HUES48 (cell line): ENCODE measurements around the gene RAB20.

ENCODE experiments used
- H3K27ac ChIP-seq: one replicate; pipeline ENCODE4 v1.7.0; 2013; ENCODE audit warnings: low read depth, low read length, inconsistent platforms
- H3K27me3 ChIP-seq: 2 replicates; pipeline ENCODE4 v1.6.1; 2013; ENCODE audit warnings: mild to moderate bottlenecking, low read length; ENCODE audit not compliant: control insufficient read depth, insufficient read depth
- H3K36me3 ChIP-seq: 2 replicates; pipeline ENCODE4 v1.6.1; 2013; ENCODE audit warnings: low read length; ENCODE audit not compliant: control insufficient read depth, insufficient read depth
- H3K4me1 ChIP-seq: 2 replicates; pipeline ENCODE4 v1.6.1; 2013; ENCODE audit warnings: mild to moderate bottlenecking, low read length; ENCODE audit not compliant: control insufficient read depth, insufficient read depth
- H3K4me3 ChIP-seq: 2 replicates; pipeline ENCODE4 v1.5.1; 2013; ENCODE audit warnings: mild to moderate bottlenecking, low read depth, low read length
- H3K9ac ChIP-seq: 2 replicates; pipeline ENCODE4 v1.6.1; 2013; ENCODE audit warnings: mild to moderate bottlenecking, low read depth, low read length, moderate library complexity
- H3K9me3 ChIP-seq: 2 replicates; pipeline ENCODE4 v1.6.1; 2013; ENCODE audit warnings: low read length; ENCODE audit not compliant: control insufficient read depth, insufficient read depth

The RAB20 gene

GRCh38 chr13:110486061-110486715 is 75.3 kb downstream of the RAB20 start:
- H3K4me1 ChIP-seq = peaks cover 29% of the 10 kb centered on the region
- H3K36me3 ChIP-seq = peaks cover 43% of the 10 kb centered on the region
- H3K4me3 ChIP-seq = peak overlapping the region; percentile 16; the same call in 1 of the 2 replicates
- no peaks in the 10 kb centered on the region for H3K27me3 ChIP-seq
- H3K9ac ChIP-seq = peak overlapping the region; percentile 69
- H3K9me3 ChIP-seq = no peaks in the 10 kb centered on the region
- H3K27ac ChIP-seq = peak overlapping the region; percentile 96

GRCh38 chr13:110485604-110486003 is 75.9 kb downstream of the RAB20 start:
- peak overlapping the region; percentile 69 for H3K9ac ChIP-seq
- H3K4me1 ChIP-seq = peaks cover 29% of the 10 kb centered on the region
- no peaks in the 10 kb centered on the region for H3K9me3 ChIP-seq
- H3K27me3 ChIP-seq = no peaks in the 10 kb centered on the region
- H3K27ac ChIP-seq = peak overlapping the region; percentile 96
- H3K4me3 ChIP-seq = peak overlapping the region; percentile 16; the same call in 1 of the 2 replicates
- H3K36me3 ChIP-seq = peaks cover 39% of the 10 kb centered on the region

- H3K9ac ChIP-seq = peak overlapping the region; percentile 16; the same call in 1 of the 2 replicates
- no peaks in the 10 kb centered on the region for H3K9me3 ChIP-seq
- H3K36me3 ChIP-seq = peaks cover 37% of the 10 kb centered on the region
- no peak overlapping the region for H3K4me3 ChIP-seq
- peaks cover 29% of the 10 kb centered on the region for H3K4me1 ChIP-seq
- peak overlapping the region; percentile 42 for H3K27ac ChIP-seq
- no peaks in the 10 kb centered on the region for H3K27me3 ChIP-seq
These were observed 77.1 kb downstream of the RAB20 start for GRCh38 chr13:110484290-110485048.

DNA sequence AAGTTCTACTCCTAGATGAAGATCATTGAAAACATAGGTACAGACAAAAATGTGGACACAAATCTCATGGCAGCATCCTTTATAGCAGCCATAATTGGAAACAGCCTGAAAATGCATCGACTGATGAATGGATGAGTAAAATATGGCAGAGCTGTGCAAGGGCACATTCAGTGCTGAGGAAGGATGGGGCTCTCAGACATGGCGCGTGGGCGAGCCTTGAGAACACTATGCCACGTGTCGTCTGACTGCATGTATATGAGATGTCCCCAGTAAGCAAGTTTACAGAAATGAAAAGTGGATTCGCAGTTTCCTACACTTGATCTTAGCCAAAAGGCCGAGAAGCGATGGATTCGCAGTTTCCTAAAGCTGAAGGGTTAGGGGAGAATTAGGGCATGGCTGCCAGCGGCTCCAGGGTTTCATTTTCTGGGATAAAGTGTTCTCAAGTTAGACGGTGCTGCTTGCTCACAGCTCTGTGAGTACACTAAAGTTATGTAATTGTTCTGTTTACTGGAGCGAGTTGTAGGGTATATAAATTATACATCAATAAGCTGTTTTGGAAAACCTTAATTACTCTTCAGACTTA is 78.0 kb downstream of the RAB20 start:
- no peak overlapping the region for H3K27ac ChIP-seq
- no peak overlapping the region for H3K4me3 ChIP-seq
- H3K9me3 ChIP-seq = no peaks in the 10 kb centered on the region
- H3K27me3 ChIP-seq = no peaks in the 10 kb centered on the region
- no peak overlapping the region for H3K9ac ChIP-seq
- H3K4me1 ChIP-seq = peaks cover 29% of the 10 kb centered on the region
- peaks cover 28% of the 10 kb centered on the region for H3K36me3 ChIP-seq

GRCh38 chr13:110480161-110480560 is 81.4 kb downstream of the RAB20 start:
- Histone ChIP-seq H3K9me3 (no peaks in the 10 kb centered on the region), H3K27ac (no peak overlapping the region), H3K4me3 (no peak overlapping the region), H3K27me3 (no peaks in the 10 kb centered on the region), H3K9ac (no peak overlapping the region), H3K36me3 (peaks cover 41% of the 10 kb centered on the region), H3K4me1 (peaks cover 9% of the 10 kb centered on the region; the same call in 1 of the 2 replicates)

- no peaks in the 10 kb centered on the region for H3K27me3 ChIP-seq
- peaks cover 40% of the 10 kb centered on the region for H3K36me3 ChIP-seq
- H3K4me3 ChIP-seq = no peak overlapping the region
- no peak overlapping the region for H3K27ac ChIP-seq
- no peaks in the 10 kb centered on the region for H3K9me3 ChIP-seq
- peaks cover 4% of the 10 kb centered on the region; the same call in 1 of the 2 replicates for H3K4me1 ChIP-seq
- H3K9ac ChIP-seq = no peak overlapping the region
These were observed 81.9 kb downstream of the RAB20 start for GRCh38 chr13:110479648-110480047.

GRCh38 chr13:110479215-110479545 is 82.3 kb downstream of the RAB20 start:
- Histone ChIP-seq H3K4me3 (no peak overlapping the region), H3K9ac (no peak overlapping the region), H3K4me1 (no peaks in the 10 kb centered on the region), H3K36me3 (peaks cover 41% of the 10 kb centered on the region), H3K27me3 (no peaks in the 10 kb centered on the region), H3K27ac (no peak overlapping the region), H3K9me3 (no peaks in the 10 kb centered on the region)

DNA sequence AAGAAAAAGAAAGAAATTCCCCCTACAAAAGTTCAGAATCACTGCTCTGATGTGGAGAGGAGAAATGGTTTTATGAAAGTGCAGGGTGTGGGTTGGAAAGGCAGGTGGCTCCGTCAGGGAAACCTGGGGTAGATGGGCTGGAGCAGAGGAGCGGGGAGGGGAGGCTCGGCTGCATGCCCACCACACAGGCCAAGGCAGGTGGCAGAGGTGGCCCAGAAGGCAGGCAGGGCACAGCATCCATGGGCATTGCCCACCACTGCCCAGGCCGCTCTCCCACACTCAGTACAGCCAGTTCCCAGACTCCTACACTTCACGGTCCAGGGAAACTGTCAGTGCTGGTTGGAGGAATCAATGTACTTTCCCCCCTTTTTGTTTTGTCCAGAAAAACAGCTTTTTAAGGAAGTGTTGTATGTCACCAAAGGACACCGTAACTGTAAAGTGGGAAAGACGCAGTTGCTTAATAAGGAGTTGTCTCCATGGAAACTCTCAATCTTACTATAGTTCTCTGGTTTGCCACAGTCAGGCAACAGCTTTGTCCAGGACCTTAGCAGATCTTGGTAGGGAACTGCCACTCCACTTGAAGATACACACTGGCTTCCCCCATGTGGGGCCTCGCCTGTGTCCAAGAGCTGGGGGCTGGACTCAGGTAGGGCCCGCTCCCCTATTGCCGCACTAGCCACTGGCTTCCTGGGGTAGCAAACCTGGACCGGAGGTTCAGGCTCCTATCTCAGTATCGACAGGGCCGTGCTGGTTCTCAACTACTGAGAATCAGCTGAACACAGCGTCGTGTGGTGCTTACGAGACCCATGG is 82.9 kb downstream of the RAB20 start:
- Histone ChIP-seq H3K4me3 (no peak overlapping the region), H3K36me3 (peaks cover 43% of the 10 kb centered on the region), H3K9ac (no peak overlapping the region), H3K9me3 (no peaks in the 10 kb centered on the region), H3K27me3 (no peaks in the 10 kb centered on the region), H3K4me1 (no peaks in the 10 kb centered on the region), H3K27ac (no peak overlapping the region)

DNA sequence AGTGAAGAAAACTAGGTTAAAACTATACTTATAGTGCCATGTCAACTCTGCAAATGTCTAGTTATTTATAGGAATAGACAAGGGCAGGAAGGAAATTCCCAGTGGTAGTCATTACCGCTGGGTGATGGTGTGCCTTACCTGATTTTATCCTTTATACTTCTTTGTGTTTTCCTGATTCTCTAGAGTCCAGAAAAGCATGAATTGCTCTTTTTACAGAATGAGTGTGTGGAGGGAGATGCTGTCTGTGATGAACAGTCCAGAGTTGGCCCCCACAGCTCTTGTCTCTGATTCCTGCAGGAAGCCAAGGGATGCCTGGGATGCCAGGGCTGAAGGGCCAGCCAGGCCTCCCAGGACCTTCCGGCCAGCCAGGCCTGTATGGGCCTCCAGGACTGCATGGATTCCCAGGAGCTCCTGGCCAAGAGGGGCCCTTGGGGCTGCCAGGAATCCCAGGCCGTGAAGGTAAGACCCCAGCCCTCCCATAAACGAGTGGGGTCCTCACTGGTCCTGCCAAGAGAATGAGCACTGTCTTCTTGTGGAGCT is 83.7 kb downstream of the RAB20 start:
- no peak overlapping the region for H3K27ac ChIP-seq
- no peaks in the 10 kb centered on the region for H3K4me1 ChIP-seq
- peaks cover 44% of the 10 kb centered on the region for H3K36me3 ChIP-seq
- no peaks in the 10 kb centered on the region for H3K9me3 ChIP-seq
- no peaks in the 10 kb centered on the region for H3K27me3 ChIP-seq
- no peak overlapping the region for H3K9ac ChIP-seq
- no peak overlapping the region for H3K4me3 ChIP-seq

DNA sequence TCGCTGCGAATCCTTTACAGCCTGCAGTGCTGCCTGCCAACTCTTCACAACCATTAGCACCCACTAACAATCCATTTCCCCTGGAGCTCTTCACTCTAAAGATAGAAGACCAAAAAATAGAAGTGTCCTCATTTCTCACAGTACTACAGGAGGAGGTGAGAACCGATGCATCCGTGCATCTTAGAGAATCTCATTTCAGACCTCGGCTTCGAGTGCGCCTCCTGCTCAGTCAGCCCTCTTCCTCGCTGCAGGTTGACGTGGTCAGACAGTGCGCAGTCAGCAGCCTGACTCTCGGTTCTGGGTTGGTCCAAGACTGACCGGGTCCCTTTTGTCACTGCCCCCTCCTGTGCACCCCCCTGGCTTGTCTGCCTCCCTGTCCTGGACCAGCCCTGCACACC is 85.3 kb downstream of the RAB20 start:
- H3K27me3 ChIP-seq = no peaks in the 10 kb centered on the region
- H3K27ac ChIP-seq = no peak overlapping the region
- no peak overlapping the region for H3K4me3 ChIP-seq
- H3K9ac ChIP-seq = no peak overlapping the region
- no peaks in the 10 kb centered on the region for H3K4me1 ChIP-seq
- peaks cover 45% of the 10 kb centered on the region for H3K36me3 ChIP-seq
- no peaks in the 10 kb centered on the region for H3K9me3 ChIP-seq
